Frontal cortex (tissue), 4 donors: ENCODE data around the gene FLT1. TPM values are rescaled to one million over a fixed set of nuclear protein-coding genes. Genes with fewer than 3 reads are reported as not detected.
A peak's percentile ranks its signal among the peaks of the same experiment; 100 is the strongest.

Experiments used
- DNase-seq, 2 donors: peaks; one replicate each; pipeline ENCODE4 v3.0.0; 2012; ENCODE audit warnings: low spot score in 2 of 2
- FAIRE-seq: peaks from 2 replicates; lab custom pipeline; 2012; peaks lifted over from hg19 to GRCh38; lab: Jason Lieb, UNC
- total RNA-seq: library from RNA; depleted of rRNA; stranded (reverse); fragments of >200 nt; gene quantifications from one replicate; pipeline ENCODE4 v1.2.3, GENCODE V29; 2014
- donor health status: control.
- donor health status: control.
- donor health status: control.

FLT1 gene
- total RNA-seq, result 9.8 TPM

GRCh38 chr13:28494778-28495537, at the start of gene FLT1:
Gene FLT1, minus strand, starts transcription at chr13:28495128. Its CDS starts 285 bp downstream, at chr13:28494843.
- FAIRE-seq (no peak), DNase-seq (peak; percentile 46 to 52)

GRCh38 chr13:28544026-28544425, 49.1 kb upstream of the FLT1 start:
- DNase-seq (no peak), FAIRE-seq (no peak)

GRCh38 chr13:28542804-28543203, 47.9 kb upstream of the FLT1 start:
- FAIRE-seq (no peak), DNase-seq (no peak)

GRCh38 chr13:28541966-28542365, 47.0 kb upstream of the FLT1 start:
- FAIRE-seq (no peak), DNase-seq (no peak)

- FAIRE-seq (no peak), DNase-seq (no peak)
Observed at GRCh38 chr13:28540612-28541011, 45.7 kb upstream of the FLT1 start.

GRCh38 chr13:28539625-28540286, 44.8 kb upstream of the FLT1 start:
- FAIRE-seq (no peak), DNase-seq (no peak)

- no peak for FAIRE-seq
Observed at GRCh38 chr13:28538932-28539331, 44.0 kb upstream of the FLT1 start.

GRCh38 chr13:28537171-28537570, 42.2 kb upstream of the FLT1 start:
- FAIRE-seq, result no peak

More at GRCh38 chr13:28538932-28539331, 44.0 kb upstream of the FLT1 start:
- DNase-seq, result no peak

GRCh38 chr13:28536371-28536770, 41.4 kb upstream of the FLT1 start:
- DNase-seq (no peak), FAIRE-seq (no peak)

More at GRCh38 chr13:28537171-28537570, 42.2 kb upstream of the FLT1 start:
- no peak for DNase-seq

GRCh38 chr13:28535734-28536133, 40.8 kb upstream of the FLT1 start:
- DNase-seq (no peak), FAIRE-seq (no peak)

GRCh38 chr13:28534801-28535200, 39.9 kb upstream of the FLT1 start:
- DNase-seq, result no peak
- FAIRE-seq, result no peak

- DNase-seq (no peak), FAIRE-seq (no peak)
Observed at GRCh38 chr13:28534210-28534609, 39.3 kb upstream of the FLT1 start.

GRCh38 chr13:28533441-28534166, 38.7 kb upstream of the FLT1 start:
- FAIRE-seq, result no peak

GRCh38 chr13:28533125-28533436, 38.2 kb upstream of the FLT1 start:
- DNase-seq (no peak), FAIRE-seq (no peak)

More at GRCh38 chr13:28533441-28534166, 38.7 kb upstream of the FLT1 start:
- no peak for DNase-seq

- DNase-seq (peak; percentile 31 to 32), FAIRE-seq (no peak)
Observed at GRCh38 chr13:28532388-28533124, 37.6 kb upstream of the FLT1 start.

GRCh38 chr13:28531845-28532387, 37.0 kb upstream of the FLT1 start:
- no peak for DNase-seq
- no peak for FAIRE-seq

GRCh38 chr13:28531077-28531844, 36.3 kb upstream of the FLT1 start:
- DNase-seq (peak; percentile 37 to 38), FAIRE-seq (no peak)

- DNase-seq (peak in 1 of 2 donors; percentile 16), FAIRE-seq (no peak)
Observed at GRCh38 chr13:28530729-28531076, 35.8 kb upstream of the FLT1 start.

- no peak for FAIRE-seq
Observed at GRCh38 chr13:28529836-28530235, 34.9 kb upstream of the FLT1 start.

More at GRCh38 chr13:28529836-28530235, 34.9 kb upstream of the FLT1 start:
- DNase-seq, result no peak
